H1 (cell line): Measurements from ENCODE around the gene AVL9. TPM values are rescaled to one million over a fixed set of nuclear protein-coding genes. Genes with fewer than 3 reads are reported as not detected.

Source experiments
- BRCA1 ChIP-seq: IDR thresholded peaks from 2 replicates; pipeline ENCODE4 v1.6.1; 2012; ENCODE audit warnings: low read depth, low read length, improper control_type of control experiment
- GTF2F1 ChIP-seq: IDR thresholded peaks from 2 replicates; pipeline ENCODE4 v1.6.1; 2012; ENCODE audit warnings: low read depth, low read length, improper control_type of control experiment, borderline replicate concordance
- HDAC6 ChIP-seq: IDR thresholded peaks from one replicate; pipeline ENCODE4 v1.7.1; 2012; ENCODE audit warnings: low read depth, mild to moderate bottlenecking, inconsistent platforms, low read length, moderate library complexity
- POLR2AphosphoS5 ChIP-seq: IDR thresholded peaks from 2 replicates; pipeline ENCODE4 v1.6.1; 2011; ENCODE audit warnings: low read depth, low read length
- TBP ChIP-seq: IDR thresholded peaks from 2 replicates; pipeline ENCODE4 v1.6.1; 2011; ENCODE audit warnings: low read depth, low read length, improper control_type of control experiment
- polyA plus RNA-seq, 7 experiments: library from polyadenylated mRNA; depleted of rRNA in 3 of 7; stranded (reverse) in 5 of 7; unstranded in 2 of 7; fragments of >200 nt in 5 of 7; fragments of 200-250 nt in 2 of 7; gene quantifications; 1 replicate in 5 of 7; 2 replicates in 1 of 7; 4 replicates in 1 of 7; pipeline versions ENCODE4 v1.2.1 to v1.2.3, GENCODE V29; 2011 to 2013; ENCODE audit warnings: missing spikeins in 2 of 7, mixed read lengths in 2 of 7
- total RNA-seq: library from RNA; stranded (reverse); fragmentation: NEBNext Ultra II Directional; extraction: Animal tissue kit (Norgen Biotek cat#: 25700); gene quantifications from 2 replicates; pipeline ENCODE4 v1.2.1, GENCODE V29; 2021
- TF ChIP-seq, protein P1 (sequence below), 3 experiments: IDR thresholded peaks; 1 replicate in 2 of 3; 2 replicates in 1 of 3; pipeline versions ENCODE4 v1.5.1 to v1.6.1; 2011; ENCODE audit warnings: low read length in 3 of 3, mild to moderate bottlenecking in 3 of 3, inconsistent platforms in 2 of 3, low read depth in 1 of 3, moderate library complexity in 1 of 3; ENCODE audit not compliant: insufficient read depth in 1 of 3; ENCODE audit errors: control extremely low read depth in 1 of 3

AVL9 gene
- total and polyA plus RNA-seq, 2 of the 8 experiments (the other 6 are each of a cell fraction or from before 2014, with no cell fraction given) = 15.5 to 42.1 TPM

GRCh38 chr7:32582036-32582435, 86.7 kb downstream of the AVL9 start (continued):
- TF ChIP-seq BRCA1 (no peak), HDAC6 (no peak), GTF2F1 (no peak), TBP (no peak), POLR2AphosphoS5 (no peak)
- TF ChIP-seq, protein P1, sequence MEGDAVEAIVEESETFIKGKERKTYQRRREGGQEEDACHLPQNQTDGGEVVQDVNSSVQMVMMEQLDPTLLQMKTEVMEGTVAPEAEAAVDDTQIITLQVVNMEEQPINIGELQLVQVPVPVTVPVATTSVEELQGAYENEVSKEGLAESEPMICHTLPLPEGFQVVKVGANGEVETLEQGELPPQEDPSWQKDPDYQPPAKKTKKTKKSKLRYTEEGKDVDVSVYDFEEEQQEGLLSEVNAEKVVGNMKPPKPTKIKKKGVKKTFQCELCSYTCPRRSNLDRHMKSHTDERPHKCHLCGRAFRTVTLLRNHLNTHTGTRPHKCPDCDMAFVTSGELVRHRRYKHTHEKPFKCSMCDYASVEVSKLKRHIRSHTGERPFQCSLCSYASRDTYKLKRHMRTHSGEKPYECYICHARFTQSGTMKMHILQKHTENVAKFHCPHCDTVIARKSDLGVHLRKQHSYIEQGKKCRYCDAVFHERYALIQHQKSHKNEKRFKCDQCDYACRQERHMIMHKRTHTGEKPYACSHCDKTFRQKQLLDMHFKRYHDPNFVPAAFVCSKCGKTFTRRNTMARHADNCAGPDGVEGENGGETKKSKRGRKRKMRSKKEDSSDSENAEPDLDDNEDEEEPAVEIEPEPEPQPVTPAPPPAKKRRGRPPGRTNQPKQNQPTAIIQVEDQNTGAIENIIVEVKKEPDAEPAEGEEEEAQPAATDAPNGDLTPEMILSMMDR (IDR thresholded peaks at IDR 0.05; ENCODE audit: control extremely low read depth in 1 of 3, insufficient read depth in 1 of 3, low read depth in 1 of 3, low read length in 3 of 3) = no peak
- TF ChIP-seq, all 59 proteins: peak for 0
